DMS153 treated with DMSO at 0.1 percent for 48 hours (cell line): ENCODE results near the gene SPATA46.
A peak's percentile ranks its signal among the peaks of the same experiment; 100 is the strongest.
"Not testable (repeated sequence)": the region's sequence is repeated elsewhere in the genome, so short reads cannot be mapped to it uniquely, and the experiment has no call there.

Source experiments
- DNase-seq: peaks from one replicate; lab custom pipeline; 2025; ENCODE audit not compliant: unreplicated experiment; lab: John Stamatoyannopoulos, UW

Gene SPATA46

DNA sequence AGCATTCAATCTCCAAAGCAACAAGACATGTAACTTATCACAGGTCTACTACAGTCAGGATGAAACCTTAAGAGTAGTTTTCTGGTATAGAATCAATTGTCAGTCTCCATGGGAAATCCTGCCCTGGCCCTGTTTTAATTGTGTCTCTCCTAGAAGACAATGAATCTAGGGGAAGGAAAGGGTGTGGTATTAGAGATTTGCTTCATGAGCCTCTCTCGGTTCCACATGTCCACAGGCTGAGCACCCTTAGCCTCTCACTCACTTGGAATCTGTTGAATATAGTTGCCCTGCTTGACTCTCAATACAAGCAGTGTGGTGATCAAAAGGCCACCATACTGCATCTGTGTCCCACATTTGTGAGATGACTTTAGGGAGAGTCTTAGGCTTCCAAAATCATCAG is 17.7 kb downstream of the SPATA46 start:
- DNase-seq = no peak

DNA sequence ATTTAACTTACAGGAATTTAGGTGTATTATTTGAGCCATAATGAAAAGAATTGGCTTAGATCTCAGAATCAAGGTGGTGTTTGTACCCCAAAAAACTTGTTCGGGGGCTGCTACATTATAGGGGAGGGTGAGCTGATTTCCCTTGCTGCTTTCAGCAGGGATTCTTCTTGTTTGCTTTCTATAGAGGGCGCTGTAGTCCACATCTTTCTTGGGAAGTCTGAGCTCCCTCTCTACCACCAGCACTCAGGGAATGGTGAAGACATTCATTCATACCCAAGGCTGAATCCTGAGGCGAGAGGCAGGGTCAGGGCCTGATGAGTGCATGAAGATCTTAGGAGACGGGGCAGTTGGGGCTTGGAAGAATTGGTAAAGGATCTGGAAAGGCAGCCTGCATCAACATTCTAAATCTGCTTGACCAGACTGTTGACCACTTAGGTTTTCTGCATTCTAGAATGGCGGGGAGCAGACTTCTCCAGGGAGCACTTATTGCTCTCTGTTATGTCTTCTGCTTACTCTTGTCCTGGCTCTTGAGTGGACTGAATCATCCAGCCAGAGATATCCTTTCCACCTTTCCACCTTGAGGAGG is 18.9 kb downstream of the SPATA46 start:
- DNase-seq = peak; percentile 27

DNA sequence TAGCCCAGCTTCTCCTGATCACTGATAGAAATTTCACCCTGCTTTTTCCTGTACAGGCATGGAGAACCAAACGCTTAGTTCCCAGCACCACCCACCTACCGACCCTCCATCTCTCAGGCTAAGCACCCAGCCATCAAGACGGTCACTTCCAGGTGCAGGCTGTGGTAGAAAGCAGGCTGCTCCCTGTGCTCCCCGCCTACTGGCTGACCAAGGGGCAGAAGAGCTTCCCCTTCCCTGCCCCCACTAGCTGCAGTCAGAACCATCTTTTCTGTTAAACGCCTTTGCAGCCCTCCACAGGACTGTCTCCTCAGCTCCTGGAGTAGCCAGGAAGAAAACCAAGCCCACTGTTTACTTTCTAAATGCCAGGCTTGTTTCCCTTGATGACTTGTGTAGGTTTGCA is 23.0 kb downstream of the SPATA46 start:
- no peak for DNase-seq

DNA sequence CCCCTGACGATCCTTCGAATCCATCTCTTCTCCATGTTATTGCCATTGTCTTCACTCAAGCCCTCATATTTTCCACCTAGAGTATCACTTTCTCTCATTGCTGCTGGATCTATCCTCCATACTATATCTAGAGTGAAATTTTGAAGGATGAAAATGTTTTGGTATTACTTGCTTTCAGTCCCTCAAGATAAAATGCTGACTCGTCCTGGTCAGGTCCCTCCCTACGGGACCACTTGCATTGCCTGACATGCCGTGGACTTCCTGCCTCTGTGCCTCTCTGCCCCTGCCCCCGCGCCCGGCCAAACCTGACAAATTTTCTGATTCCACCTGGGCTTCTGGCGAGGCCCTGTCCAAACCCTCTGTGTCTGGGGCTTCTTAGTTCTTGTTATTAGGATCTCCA is 23.6 kb downstream of the SPATA46 start:
- DNase-seq = no peak

DNA sequence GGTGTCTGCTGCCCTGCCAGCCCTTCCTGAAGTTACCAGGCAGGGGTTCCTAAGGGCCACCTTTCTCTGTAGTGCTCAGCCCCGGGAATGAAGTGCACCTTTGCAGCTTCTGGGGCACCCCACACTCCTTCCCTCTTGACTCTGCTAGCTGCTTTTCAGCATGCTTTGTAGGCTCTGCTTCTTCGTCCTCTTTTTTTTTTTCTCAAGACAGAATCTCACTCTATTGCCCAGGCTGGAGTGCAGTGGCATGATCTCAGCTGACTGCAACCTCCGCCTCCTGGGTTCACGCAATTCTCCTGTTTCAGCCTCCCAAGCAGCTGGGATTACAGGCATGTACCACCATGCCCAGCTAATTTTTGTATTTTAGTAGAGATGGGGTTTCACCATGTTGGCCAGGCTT is 24.8 kb downstream of the SPATA46 start:
- not testable (repeated sequence) for DNase-seq

DNA sequence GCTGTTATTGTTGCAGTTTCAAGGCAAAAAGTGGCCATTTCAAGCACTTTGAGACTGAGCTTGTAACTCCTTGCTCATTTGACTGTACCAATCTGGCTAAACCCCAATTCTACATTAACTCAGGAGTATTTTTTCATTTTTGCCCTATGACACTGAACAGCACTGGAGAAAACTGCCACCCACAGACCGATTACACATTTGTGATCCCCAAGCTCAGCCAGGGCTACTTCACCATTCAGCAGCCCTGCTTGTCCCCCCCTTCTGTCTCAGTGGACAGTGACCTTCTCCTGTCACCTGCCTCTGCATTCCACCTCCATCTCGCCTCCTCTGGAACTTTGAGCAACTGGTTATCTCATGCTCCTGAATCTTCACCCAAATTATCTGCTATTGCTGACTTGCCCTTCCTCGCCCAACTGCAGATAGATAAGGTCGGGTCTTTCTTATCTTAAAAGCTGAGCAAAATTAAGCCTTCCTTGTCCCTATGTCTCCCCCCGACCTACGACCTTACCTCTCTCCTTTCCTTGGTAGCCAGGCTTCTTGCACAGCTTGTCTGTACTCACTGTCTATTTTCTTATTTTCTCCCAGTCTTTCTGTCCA is 25.3 kb downstream of the SPATA46 start:
- DNase-seq = no peak

DNA sequence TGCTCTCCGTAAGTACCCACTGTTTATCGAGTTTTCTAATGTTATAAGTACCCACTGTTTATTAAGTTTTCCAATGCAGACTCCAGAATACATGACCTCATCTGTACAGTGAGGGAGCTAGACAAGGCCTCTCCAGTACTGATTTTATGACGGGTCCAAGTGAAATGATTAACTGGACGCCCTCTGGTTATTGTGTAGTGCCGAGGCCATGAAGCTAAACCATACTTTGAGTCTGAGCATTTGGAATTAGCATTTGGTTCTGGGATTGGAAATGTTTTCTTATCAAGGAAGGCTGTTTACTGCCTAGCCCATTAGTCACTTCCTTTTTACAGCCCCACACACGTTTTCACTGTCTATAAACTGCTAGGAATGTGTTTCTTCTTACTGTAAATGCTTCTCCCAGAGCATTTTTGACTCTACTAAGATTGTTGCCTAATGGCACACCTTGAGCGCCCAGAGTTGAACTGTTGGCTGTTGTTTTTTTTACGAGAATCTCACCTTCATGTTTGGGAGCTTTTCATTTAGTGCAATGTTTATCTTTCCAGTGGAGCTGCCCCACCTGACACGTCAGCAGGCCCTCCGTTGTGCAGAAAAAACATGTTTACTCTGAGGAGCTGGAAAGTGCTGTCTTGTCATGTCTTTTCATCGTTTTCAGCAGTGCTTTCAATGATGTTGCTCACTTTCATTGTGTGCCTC is 26.9 kb downstream of the SPATA46 start:
- DNase-seq = peak; percentile 44

DNA sequence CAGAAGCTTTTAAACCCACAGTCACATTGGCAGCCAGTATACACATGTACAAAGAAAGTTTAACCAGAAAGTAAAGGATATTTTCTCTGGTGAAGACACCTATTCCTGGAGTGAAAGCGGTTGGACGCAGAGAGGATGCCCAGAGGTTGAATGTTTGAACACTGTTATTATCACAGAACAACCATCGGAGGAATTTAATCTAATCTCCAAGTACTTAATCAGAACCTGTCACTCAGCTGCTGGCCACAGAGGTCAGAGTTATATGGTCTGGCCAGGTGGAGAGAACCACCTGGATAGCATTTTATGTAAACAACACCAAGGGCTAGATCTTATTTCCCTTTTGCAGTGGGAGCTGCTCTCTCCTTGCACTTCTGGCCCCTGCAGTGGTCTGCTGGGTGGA is 29.4 kb downstream of the SPATA46 start:
- no peak for DNase-seq

DNA sequence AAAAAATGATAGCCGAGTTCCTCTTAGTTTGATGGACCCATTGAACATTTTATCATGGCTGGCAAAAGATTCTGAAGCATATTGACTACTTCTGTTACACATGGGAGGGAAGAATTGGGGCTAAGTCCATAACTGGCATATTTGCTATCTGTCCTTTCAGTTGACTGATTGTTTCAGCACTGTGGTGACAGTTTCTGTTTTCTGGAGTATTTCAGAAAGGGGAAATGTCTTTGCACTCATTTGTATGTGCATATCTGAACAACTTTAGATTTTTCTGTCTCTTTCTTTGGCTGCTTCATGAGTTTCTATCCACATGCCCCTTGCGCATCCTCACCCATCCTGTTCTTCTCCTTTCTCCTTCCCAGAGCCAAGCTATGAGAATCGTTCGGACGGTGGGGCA is 33.2 kb downstream of the SPATA46 start:
- no peak for DNase-seq

DNA sequence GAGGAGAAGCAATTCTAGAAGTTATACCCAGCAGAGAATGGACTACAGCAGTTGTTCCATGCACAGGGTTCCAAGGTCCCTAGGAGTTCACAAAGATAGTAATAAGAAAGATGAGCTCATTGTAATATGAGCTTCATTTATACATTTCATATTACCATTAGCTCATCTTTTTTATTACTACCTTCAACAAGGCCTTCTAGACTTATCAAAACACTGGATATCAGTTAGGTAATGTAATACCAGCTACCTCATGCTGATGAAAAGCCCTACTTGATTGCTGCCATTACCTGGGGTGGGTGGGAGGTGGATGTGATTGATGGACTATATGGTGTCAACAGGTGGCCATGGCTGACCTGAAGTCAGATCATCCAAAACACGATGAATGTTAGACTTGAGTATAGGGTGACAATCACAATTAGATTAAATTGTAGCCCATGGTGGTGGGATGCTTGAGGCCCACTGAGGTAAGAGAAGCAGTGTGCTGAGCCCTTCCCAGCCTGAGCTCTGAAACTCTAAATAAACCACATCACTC is 34.1 kb downstream of the SPATA46 start:
- DNase-seq = no peak

DNA sequence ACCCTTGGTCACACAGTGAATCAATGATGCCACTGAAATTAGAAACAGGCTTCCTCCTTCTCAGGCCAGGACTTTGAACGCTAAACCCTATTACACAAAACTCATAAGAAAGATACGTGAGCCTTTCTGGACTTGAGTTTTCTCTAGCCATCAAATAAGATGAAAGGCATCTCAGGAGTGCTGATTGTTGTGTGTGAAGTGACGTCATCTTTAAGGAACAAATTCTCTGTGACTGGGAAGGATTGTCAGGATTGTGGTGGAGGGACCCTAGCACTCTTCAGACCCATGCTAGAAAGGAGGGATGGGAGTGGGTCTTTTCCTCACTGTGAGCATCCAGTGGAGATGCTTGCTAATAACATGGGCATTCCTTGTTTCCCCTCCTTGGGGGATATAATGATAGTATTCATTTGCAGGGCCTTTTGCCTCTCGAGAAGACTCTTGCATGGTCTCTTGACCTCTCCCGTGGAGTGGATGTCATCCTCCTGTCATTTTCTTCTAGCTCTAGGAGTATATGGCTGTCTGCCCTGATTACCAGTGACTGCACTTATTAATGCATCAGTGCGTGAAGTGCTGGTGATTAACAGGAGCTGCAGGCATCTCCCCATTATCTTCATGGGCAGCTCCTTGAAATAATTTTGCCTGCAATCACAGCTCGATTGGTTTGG is 39.9 kb downstream of the SPATA46 start:
- DNase-seq = no peak

DNA sequence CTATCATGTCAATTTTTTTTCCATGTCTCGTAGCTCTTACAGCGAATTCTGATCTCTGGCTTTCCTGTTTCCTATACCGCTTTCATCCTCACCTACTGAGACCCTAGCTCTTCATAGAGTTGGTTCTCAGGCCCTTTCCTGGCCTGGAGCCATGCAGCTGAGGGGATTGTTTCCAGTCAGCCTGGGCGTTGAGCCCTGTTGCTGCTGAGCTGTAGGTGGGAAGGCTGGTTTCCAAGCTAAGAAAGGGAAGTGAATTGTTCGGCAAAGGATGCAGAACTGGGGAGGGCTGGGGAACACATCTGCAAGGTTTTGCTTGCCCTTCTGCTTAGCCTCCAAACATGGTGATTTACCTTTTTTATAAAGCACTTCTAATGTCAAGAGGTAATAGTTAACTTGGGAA is 41.5 kb downstream of the SPATA46 start:
- no peak for DNase-seq

DNA sequence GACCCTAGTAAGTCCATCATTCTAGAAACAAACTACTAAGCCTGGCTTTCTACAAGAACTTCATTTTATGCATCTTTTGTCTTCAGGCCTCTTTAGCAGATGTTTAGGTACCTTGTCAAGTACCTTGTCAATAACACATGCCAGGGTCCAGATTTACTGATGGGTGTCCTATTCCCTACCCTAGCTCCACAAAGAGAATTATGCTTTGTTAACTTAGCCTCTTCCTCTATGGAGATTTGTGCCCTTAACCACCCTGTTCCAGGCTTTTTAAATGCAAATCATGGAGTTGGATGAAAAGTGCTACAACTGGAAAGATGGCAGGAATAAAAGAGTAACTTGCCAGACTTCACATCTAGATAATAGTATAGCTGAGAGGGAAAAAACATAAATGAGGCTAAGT is 42.7 kb downstream of the SPATA46 start:
- DNase-seq = no peak

DNA sequence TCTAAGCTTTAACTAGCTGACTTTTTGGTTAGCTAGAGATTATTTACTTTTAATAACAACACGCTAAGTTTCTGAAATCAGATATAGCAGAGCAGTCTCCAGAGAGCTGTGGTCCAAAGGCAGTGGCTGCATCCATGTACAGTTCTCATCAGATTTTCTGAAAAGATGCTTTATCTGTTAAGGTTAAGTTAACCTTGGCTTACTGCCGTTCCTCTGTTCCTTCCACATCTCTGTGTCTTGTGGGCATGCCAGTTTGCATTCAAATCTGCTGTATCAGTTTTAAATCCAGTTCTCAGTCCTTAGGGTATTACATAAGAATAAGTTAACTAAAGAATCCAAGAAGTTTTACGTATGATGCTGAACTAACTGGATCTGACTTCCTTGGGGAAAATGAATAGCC is 46.8 kb downstream of the SPATA46 start:
- no peak for DNase-seq

DNA sequence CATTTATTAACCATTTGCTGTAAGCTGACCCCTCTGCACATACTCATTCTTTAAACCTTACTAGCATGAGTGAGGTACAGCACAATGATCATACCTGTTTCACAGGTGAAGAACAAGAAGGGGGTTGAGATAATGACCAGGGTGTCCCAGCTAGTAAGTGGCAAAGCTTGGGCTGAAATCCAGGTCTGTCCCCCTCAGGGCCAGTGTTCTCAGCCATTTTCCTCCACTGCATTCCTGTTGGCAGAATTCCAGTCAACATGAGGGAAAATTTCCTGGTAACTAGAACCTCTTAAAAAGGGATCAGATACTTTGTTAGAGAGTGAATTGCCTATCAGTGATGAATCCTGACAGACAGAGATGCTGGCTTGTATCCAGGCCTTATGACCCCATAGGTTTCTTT is 48.1 kb downstream of the SPATA46 start:
- peak; percentile 84 for DNase-seq

DNA sequence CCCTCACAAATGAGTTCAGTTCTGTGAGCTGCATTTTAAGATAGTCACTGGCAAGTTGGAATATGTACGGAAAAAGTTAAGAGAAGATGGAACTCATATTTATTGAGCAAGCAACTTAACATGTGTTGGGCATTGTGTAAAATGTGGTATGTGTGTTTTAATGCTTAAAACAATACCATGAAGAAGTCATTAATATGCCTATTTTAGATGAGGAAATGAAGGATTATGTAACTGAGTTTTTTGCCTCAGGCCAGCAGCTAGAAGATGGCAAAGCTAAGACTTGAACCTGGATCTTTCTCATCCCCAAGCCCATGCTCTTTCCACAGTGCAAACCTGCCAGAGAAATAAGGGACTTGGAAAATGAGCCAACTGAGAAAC is 48.9 kb downstream of the SPATA46 start:
- no peak for DNase-seq

DNA sequence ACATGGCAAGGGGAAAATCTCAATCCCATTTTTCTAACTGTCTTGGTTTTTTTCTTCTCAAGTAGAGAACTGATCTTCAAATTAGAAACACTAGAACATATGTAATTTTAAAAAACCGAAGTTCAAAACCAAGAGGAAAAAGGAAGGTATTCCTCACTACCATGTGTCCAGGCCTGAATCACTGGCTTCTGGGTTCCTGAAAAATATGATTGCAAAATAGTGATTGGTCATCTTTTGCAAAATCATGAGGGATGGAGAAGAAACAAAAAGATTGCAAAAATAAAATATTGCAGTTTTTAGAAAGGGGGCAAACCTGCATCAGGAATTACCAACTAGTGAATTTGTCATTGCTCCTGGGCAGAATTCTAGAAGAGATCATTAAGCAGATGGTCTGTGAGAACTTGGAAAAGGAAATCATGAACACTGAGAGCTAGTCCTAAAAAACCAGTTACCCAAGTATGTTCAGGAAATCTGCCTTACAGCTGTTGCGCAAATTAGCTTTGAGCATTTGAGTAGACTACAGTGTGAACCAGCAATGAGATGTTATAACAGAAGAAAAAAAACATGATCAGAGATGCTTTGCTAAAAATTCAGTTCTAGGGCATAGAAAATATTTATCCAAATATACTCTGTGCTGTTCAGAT is 49.4 kb downstream of the SPATA46 start:
- DNase-seq = no peak

DNA sequence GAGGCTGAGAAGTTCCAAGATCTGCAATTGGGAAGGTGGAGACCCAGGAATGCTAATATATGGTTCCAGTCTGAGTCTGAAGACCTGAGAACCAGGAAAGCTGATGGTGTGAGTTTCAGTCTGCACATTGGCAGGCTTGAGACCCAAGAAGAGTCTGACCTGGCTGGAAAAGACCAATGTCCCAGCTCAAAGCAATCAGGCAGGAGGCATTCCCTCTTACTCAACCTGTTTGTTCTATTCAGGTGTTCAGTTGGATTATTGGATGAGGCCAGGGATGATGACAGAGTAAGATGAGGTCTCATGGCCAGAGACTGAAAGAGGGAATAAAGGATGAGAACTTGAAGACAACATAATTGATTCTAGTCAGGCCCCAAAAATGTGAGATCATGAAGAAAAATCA is 50.1 kb downstream of the SPATA46 start:
- DNase-seq = no peak

DNA sequence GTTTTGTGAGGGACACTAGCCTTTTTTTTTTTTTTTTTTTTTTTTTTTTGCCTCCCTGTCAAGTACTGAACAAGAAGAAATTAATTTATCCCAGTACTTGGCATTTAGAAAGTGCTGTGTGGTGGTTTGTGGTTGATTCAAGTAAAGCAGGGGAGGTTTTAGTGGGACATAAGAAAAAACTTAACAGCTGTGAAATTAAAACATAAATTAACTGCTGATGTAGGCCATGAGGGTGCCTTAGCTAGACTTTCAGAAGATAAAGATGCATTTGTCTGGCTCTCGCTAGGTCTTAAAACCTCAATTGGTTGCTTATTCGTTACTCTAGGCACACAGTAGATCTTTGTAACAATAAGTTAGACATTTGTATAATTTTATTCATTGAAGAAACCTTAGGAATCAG is 52.3 kb downstream of the SPATA46 start:
- no peak for DNase-seq
